Measurements from ENCODE around the gene ZMAT2. TPM values are rescaled to one million over a fixed set of nuclear protein-coding genes. Genes with fewer than 3 reads are reported as not detected.
"Not testable (repeated sequence)": the region's sequence is repeated elsewhere in the genome, so short reads cannot be mapped to it uniquely, and the experiment has no call there.

The ZMAT2 gene, protein sequence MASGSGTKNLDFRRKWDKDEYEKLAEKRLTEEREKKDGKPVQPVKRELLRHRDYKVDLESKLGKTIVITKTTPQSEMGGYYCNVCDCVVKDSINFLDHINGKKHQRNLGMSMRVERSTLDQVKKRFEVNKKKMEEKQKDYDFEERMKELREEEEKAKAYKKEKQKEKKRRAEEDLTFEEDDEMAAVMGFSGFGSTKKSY
- polyA plus RNA-seq (ENCODE audit: insufficient read length) = 73.2 TPM

- peak; percentile 97 for DNase-seq (ENCODE audit: low read depth)
Measured at GRCh38 chr5:140700177-140701144, at the start of gene ZMAT2. Gene ZMAT2, plus strand, starts transcription at chr5:140700447. Its CDS starts 14 bp downstream, at chr5:140700461.

GRCh38 chr5:140658870-140659269 lies 41.4 kb upstream of the ZMAT2 start:
- no peak for DNase-seq (ENCODE audit: low read depth)

DNA sequence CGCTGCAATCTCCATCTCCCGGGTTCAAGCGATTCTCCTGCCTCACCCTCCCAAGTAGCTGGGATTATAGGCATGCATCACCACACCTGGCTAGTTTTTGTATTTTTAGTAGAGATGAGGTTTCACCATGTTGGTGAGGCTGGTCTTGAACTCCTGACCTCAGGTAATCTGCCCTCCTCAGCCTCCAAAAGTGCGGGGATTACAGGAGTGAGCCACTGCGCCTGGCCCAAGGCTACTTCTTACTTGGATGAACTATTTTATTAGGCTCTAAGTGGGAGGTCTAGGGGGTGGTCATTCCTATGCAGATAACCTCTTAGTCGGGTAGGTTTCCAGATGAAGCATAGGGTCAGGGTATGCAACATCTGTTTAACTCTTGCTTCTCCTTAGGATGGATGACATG lies 39.9 kb upstream of the ZMAT2 start:
- not testable (repeated sequence) for DNase-seq (ENCODE audit: low read depth)

GRCh38 chr5:140664030-140664358 lies 36.3 kb upstream of the ZMAT2 start:
- no peak for DNase-seq (ENCODE audit: low read depth)

- DNase-seq (ENCODE audit: low read depth) = peak; percentile 74
Measured at GRCh38 chr5:140664359-140665119, 35.7 kb upstream of the ZMAT2 start, which contains the start of gene WDR55. Gene WDR55, plus strand, starts transcription at chr5:140664904. Its CDS starts 9 bp downstream, at chr5:140664913.

- not testable (repeated sequence) for DNase-seq (ENCODE audit: low read depth)
Measured at GRCh38 chr5:140671035-140671434, 29.2 kb upstream of the ZMAT2 start.

DNA sequence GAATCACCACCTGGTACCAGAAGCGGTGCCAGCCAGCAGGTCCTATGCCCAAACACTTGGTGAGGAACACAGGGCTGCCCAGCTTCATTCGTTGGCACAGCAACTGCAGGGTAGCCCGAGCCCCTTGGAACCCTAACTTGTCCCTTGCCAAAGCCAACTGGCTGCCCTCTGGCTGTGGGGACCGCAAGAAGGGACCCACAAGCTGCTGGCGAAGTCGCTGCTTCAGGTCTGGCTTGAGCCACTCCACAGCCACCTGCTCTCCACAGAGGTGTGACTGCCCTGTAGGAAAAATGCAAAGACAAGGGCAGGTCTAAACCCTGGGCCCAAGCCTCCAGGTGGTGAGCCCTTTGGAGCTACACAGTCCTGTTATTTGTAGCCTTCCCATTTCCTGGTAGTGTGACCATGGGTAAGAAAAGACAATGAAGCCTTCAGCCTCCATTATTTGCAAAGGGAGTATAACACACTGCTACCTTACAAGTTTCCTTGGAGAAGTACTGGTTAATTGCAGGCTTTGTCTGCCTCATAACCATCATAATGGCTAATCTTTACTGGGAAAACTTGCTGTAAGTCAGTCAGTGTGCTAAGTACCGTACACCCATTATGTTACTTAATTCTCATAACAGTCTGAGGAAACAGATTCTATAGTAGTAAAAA lies 28.6 kb upstream of the ZMAT2 start:
- no peak for DNase-seq (ENCODE audit: low read depth)

DNA sequence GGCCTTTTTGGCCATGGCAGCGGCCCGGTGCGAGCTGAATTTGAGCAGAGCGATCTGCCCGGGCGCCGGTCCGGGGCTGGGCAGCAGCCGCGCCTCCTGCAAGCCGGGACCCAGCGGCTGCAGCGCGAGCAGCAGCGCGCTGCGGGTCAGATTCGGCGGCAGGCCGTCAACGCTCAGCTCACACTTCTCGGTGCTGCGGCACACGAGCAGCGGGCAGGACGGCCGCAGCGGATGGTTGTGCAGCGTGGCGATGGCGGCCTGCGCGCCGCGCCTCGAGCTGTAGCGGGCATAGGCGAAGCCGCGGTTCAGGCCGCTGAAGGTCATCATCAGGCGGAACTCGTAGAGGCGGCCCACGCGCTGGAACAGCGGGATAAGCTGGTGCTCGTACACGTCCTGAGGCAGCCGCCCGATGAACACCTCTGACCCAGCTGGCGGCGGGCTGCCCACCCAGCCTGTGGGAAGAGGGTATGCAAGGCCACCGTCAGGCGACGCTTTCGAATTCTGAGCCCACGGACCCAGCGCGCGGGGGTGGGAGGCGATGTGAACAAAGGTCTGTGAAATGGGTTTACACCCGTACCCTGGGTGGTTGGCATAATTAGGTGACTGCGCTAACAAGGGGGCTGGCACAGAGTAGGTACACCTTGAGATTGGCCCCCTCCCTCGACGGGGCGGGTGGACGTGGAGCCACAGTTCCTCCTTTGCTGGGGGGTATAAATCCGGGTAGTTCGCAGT lies 27.6 kb upstream of the ZMAT2 start:
- no peak for DNase-seq (ENCODE audit: low read depth)

DNA sequence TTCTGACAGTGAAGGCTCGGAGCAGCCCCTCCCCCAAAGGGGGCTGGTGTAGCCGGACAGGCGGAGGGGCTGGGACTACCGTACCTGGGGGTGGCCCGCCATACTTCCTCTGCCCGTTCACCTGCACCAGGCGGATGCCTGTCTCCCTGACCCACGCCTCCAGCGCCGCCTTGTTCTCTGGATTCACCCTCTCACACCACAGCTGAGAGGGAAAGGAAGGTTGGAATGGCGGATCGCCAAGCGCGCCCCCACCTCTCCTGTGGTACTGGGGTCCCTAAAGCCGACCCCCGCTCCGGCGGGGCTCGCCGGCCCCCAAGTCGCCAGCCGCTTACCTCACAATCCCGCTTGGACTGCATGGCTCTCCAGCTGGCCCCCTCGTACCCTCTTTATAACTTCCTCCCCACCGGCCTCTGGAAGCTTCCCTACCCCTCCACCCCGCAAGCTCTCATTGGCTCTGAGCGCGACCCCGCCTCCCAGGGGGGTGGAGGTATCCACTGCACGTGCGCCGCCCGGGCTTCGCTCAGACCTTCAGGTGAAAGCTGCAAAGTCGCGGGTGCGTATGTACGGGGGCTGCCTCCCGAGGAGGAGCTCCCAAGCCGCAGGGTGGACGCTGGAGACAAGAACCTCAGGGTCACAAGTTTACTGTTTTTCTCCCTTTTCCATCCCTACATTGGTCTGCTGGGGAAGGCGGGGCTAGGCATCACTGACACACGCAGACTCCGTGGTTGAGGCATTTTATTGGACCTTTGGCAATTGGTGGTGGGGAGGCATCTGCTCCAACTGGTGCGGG lies 26.9 kb upstream of the ZMAT2 start, which contains the start of gene DND1:
TSS of gene DND1 (minus strand) at position 390 of the 790 bp plus-strand sequence. CDS start at position 356, 34 bp downstream.
- no peak for DNase-seq (ENCODE audit: low read depth)

- DNase-seq (ENCODE audit: low read depth) = no peak
Measured at GRCh38 chr5:140674211-140674610, 26.0 kb upstream of the ZMAT2 start.

- no peak for DNase-seq (ENCODE audit: low read depth)
Measured at GRCh38 chr5:140674629-140675028, 25.6 kb upstream of the ZMAT2 start.

- no peak for DNase-seq (ENCODE audit: low read depth)
Measured at GRCh38 chr5:140677947-140678346, 22.3 kb upstream of the ZMAT2 start.

GRCh38 chr5:140678993-140679392 lies 21.3 kb upstream of the ZMAT2 start:
- no peak for DNase-seq (ENCODE audit: low read depth)

GRCh38 chr5:140690376-140690932 lies 9.8 kb upstream of the ZMAT2 start:
- no peak for DNase-seq (ENCODE audit: low read depth)

DNA sequence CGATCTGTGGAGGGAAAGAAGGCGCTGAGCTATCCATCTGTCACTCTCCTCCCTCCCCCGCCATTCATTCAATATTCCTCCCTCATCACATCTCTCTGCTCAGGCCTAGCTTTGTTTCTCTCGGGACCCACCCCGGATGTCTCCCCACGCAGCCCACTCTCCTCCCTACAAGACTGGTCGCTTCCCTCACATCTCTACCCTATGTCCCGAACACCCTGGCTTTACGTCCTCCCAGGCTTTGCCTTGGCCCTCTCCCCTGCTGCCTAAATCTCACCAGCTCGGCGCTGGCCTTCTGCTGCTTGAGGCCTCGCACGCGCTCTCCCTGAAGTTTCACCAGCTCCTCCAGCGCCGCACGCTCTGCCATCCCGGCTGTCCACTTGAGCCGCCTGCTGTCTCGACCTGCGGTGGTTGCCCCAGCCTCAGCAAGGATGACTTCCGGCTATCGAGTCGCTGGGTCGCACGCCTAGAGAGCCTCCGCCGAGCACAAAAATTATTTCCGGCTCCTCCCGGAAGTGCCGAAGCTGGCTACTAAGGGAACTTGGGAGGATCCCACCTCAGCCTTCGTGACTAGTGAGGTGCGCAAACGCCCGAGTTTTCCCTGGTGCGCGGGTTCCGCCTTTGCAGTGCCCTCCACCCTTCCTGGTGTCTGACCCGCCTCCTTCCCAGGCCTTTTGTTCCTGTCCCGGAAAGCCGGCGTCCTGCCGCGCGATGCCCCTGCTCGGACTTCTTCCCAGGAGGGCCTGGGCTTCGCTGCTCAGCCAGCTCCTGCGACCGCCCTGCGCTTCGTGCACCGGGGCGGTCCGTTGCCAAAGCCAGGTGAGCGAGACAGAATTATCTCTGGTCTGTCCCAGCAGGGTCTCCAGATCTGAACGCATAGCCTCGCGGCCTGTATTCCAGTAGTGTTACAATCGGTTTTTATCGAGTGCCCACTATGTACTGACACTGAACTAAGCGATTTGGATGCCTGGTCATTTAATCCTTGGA lies 9.0 kb upstream of the ZMAT2 start, which contains the start of the genes HARS1 and HARS2:
TSS of gene HARS1 (minus strand) at position 430 of the 984 bp plus-strand sequence. CDS start at position 364, 66 bp downstream.
TSS of gene HARS2 (plus strand) at position 515 of the 984 bp plus-strand sequence. CDS start at position 709, 194 bp downstream.
- peak; percentile 72 for DNase-seq (ENCODE audit: low read depth)

DNA sequence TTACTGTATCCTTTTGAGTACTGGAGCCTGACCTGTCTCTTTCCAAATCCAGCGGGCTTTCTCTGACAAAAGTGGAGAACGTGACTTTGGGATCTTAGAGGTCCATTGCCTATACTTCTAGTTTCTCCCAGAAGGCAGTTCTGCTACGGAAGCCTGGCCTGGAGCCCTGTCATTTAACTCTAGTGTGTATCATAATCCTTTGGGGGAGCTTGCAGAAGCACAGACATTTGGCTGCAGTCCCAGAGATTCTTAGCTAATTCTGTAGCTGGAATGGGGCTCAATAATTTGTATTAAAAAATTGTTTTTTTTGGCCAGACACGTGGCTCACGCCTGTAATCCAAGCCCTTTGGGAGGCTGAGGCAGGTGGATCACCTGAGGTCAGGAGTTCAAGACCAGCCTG lies 6.0 kb upstream of the ZMAT2 start:
- DNase-seq (ENCODE audit: low read depth) = no peak

- no peak for DNase-seq (ENCODE audit: low read depth)
Measured at GRCh38 chr5:140696891-140697492, 3.3 kb upstream of the ZMAT2 start.

- no peak for DNase-seq (ENCODE audit: low read depth)
Measured at GRCh38 chr5:140707812-140708211, 7.6 kb downstream of the ZMAT2 start.

Data from forelimb muscle (tissue), 1 donor.